ENCODE data around the gene UCP2.

UCP2 gene

GRCh38 chr11:74004046-74004695 lies 21.5 kb upstream of the UCP2 start:
- Histone ChIP-seq H3K4me2 (no peak overlapping the region), H2AFZ (ENCODE audit: low read depth) (no peak overlapping the region), H4K20me1 (ENCODE audit: insufficient read depth) (no peaks in the 10 kb centered on the region), H3K4me3 (IDR thresholded peaks at IDR 0.05; ENCODE audit: insufficient read depth, low read depth, low read length) (no peak overlapping the region), H3K9ac (no peak overlapping the region), H3K27me3 (ENCODE audit: insufficient read depth, low read depth) (no peaks in the 10 kb centered on the region), H3K36me3 (ENCODE audit: insufficient read depth) (no peaks in the 10 kb centered on the region), H3K79me2 (ENCODE audit: insufficient read depth, low read depth) (no peaks in the 10 kb centered on the region), H3K4me1 (ENCODE audit: low read depth, poor library complexity, severe bottlenecking) (no peaks in the 10 kb centered on the region), H3K27ac (no peak overlapping the region)
- no peak for TF ChIP-seq CTCF (conservative IDR thresholded peaks at IDR 0.05; ENCODE audit: low read depth, low read length)

- H3K27ac ChIP-seq: no peak overlapping the region
- H3K79me2 ChIP-seq (ENCODE audit: insufficient read depth, low read depth): no peaks in the 10 kb centered on the region
- no peak overlapping the region for H3K4me3 ChIP-seq (IDR thresholded peaks at IDR 0.05; ENCODE audit: insufficient read depth, low read depth, low read length)
- no peak overlapping the region for H3K4me2 ChIP-seq
- H3K9ac ChIP-seq: no peak overlapping the region
- TF ChIP-seq CTCF (conservative IDR thresholded peaks at IDR 0.05; ENCODE audit: low read depth, low read length): no peak
- no peaks in the 10 kb centered on the region for H3K36me3 ChIP-seq (ENCODE audit: insufficient read depth)
- no peaks in the 10 kb centered on the region for H3K4me1 ChIP-seq (ENCODE audit: low read depth, poor library complexity, severe bottlenecking)
- H2AFZ ChIP-seq (ENCODE audit: low read depth): no peak overlapping the region
- H4K20me1 ChIP-seq (ENCODE audit: insufficient read depth): no peaks in the 10 kb centered on the region
- no peaks in the 10 kb centered on the region for H3K27me3 ChIP-seq (ENCODE audit: insufficient read depth, low read depth)
These were observed 20.2 kb upstream of the UCP2 start for GRCh38 chr11:74002832-74003231.

- no peak for TF ChIP-seq CTCF (conservative IDR thresholded peaks at IDR 0.05; ENCODE audit: low read depth, low read length)
- H3K4me2 ChIP-seq: no peak overlapping the region
- H3K4me3 ChIP-seq (IDR thresholded peaks at IDR 0.05; ENCODE audit: insufficient read depth, low read depth, low read length): no peak overlapping the region
- H3K27ac ChIP-seq: no peak overlapping the region
- no peaks in the 10 kb centered on the region for H3K79me2 ChIP-seq (ENCODE audit: insufficient read depth, low read depth)
- H3K9ac ChIP-seq: no peak overlapping the region
- no peaks in the 10 kb centered on the region for H4K20me1 ChIP-seq (ENCODE audit: insufficient read depth)
- H2AFZ ChIP-seq (ENCODE audit: low read depth): no peak overlapping the region
- no peaks in the 10 kb centered on the region for H3K4me1 ChIP-seq (ENCODE audit: low read depth, poor library complexity, severe bottlenecking)
- no peaks in the 10 kb centered on the region for H3K27me3 ChIP-seq (ENCODE audit: insufficient read depth, low read depth)
- H3K36me3 ChIP-seq (ENCODE audit: insufficient read depth): no peaks in the 10 kb centered on the region
These were observed 19.2 kb upstream of the UCP2 start for GRCh38 chr11:74001822-74002286.

- H3K4me1 ChIP-seq (ENCODE audit: low read depth, poor library complexity, severe bottlenecking): peaks cover 4% of the 10 kb centered on the region
- no peak overlapping the region for H3K27ac ChIP-seq
- no peaks in the 10 kb centered on the region for H3K27me3 ChIP-seq (ENCODE audit: insufficient read depth, low read depth)
- H3K9ac ChIP-seq: no peak overlapping the region
- no peak overlapping the region for H3K4me3 ChIP-seq (IDR thresholded peaks at IDR 0.05; ENCODE audit: insufficient read depth, low read depth, low read length)
- H3K4me2 ChIP-seq: no peak overlapping the region
- H2AFZ ChIP-seq (ENCODE audit: low read depth): no peak overlapping the region
- TF ChIP-seq CTCF (conservative IDR thresholded peaks at IDR 0.05; ENCODE audit: low read depth, low read length): no peak
- no peaks in the 10 kb centered on the region for H4K20me1 ChIP-seq (ENCODE audit: insufficient read depth)
- H3K79me2 ChIP-seq (ENCODE audit: insufficient read depth, low read depth): no peaks in the 10 kb centered on the region
- H3K36me3 ChIP-seq (ENCODE audit: insufficient read depth): no peaks in the 10 kb centered on the region
These were observed 17.9 kb upstream of the UCP2 start for GRCh38 chr11:74000307-74001133.
